GM18858 (cell line): ENCODE results near the gene HNMT.
"Not testable (repeated sequence)": the region's sequence is repeated elsewhere in the genome, so short reads cannot be mapped to it uniquely, and the experiment has no call there.

Experiments
- ATAC-seq: cut with Tn5 transposase; IDR thresholded peaks from one replicate; pipeline ENCODE4 v1.9.1; 2021; ENCODE audit not compliant: unreplicated experiment

The HNMT gene

DNA sequence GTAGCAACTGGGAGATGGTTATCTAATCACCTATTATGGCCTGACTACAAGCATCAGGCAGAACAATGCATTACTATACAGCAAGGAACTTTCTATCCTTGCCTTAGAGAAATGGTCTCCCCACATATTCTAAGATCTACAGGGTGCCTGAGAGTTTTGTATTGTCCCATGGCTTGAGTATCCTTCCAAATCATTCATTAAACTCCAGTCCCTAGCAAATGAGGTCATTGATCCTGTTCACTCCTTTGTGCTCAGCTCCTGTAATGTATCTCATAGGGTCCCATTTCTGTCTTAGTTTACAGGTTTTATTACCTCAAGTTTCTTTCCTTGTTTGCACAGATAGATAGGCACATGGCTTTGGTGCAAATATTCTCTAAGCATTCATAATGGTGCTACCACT lies 9.0 kb downstream of the HNMT start:
- no peak for ATAC-seq

DNA sequence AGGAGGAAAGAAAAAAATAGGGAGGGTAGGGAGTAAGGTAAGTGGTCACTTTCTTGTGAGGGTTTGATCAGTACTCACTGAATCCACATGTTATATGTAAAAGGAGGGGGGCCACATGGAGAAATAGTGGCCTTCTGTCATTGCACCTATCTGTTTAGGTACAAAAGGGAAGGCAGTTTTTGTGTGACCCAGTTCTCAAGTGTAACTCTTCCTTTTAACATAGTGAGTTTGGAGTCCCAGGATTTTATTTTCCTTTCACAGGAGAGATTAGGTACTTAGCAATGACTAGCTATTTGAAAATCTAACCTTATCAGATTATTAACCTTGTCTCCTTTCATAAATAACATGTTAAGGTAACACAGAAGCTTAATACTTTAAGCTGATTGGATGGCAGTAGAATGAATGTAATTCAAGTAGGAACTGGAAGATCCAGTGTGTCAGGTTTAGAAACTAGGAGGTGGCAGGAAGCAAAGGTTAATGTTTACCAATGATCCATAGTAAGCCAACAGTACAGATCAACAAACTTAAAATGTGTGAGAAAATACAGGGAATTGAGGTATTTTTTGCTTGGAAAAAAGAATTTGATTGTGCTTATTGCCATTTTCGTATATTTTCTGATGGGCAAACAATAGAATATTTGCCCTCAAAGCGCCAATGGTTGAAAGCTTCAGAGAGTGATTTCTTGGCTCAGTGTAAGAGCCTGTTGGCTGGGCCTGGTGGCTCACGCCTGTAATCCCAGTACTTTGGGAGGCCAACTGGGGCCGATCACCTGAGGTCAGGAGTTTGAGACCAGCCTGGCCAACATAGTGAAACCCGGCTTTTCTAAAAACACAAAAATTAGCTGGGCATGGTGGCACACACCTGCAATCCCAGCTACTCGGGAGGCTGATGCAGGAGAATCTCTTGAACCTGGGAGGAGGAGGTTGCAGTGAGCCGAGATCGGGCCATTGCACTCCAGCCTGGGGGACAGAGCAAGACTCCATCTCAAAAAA lies 11.3 kb downstream of the HNMT start:
- ATAC-seq = no peak

DNA sequence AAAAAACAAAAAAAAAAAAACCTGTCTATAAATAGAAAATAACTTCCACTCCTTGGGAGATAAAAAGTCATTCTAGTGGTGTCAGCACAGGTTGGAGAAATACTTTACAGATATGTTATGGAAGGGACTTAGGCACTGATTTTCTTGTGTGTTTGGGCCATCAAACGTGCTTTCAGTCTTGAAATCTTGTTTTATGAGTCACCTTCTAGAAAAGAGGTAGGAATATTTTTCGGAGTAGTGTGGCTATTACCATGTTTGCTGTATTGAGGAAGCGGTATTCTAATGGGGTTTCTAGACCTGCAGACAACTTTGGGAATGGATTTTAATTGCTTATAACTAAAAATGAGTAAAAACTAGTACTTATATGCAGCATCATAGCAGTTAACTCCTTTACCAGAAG lies 12.0 kb downstream of the HNMT start:
- ATAC-seq = no peak

DNA sequence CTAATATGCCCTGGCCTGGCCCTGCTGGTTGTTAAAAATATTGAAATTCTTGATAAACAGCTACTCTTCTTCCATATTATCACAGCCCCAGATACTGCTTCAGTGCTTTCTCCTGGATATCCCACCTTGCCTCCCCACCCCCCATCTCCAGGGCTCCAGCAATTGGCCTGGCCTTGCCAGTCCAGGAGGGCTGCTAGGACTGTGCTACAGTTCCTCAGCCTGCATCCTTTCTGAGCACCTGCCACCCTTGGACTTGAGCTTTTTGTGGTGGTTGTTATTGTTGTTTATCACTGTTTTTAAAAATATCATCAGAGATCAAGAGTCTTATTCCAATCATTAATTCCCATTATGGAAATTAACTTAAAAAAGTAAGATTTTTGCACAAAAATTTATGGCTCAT lies 13.5 kb downstream of the HNMT start:
- no peak for ATAC-seq

DNA sequence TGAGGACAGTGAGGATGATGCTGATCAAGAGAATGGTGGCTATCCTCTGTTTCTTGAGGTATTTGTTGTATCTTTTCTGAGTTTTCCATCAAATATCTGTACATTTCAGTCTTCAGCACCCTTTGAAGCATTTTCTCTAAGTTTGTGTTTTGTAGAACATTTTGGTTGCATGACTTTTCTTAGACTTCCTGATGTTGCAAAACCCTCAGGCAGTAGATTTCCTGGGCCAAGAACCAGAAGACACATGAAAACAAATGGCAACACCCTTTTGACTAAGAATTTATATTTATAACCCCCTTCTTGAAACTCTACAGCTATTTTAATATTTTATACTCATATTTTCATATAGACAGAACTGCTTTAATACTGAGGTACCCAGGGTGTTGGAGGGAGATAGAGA lies 16.2 kb downstream of the HNMT start:
- ATAC-seq = no peak

DNA sequence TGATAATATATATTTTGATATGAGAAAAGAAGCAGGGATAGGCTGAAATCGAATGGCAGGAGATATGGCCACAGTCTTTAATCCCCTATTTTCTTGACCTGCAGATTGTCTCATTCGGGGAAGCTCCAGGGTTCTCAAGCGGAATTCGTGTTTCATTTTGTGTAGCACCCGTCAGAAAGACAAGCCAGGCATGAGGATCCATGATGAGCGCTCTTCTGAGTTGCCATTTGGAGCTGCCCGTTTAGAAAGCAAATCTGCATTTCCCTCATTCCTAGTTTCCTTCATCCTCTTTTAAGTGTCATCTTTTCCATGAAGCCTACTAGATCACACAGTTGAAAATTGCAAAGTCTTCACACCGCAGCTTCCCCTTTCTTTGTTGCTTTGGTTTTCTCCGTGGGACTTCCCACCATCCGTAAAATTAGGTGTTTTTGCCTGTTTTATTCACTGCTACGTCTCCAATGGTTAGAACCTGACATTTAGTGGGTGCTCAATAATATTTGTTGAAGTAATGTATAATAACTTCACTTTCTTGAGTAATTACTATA lies 16.9 kb downstream of the HNMT start:
- ATAC-seq = no peak

DNA sequence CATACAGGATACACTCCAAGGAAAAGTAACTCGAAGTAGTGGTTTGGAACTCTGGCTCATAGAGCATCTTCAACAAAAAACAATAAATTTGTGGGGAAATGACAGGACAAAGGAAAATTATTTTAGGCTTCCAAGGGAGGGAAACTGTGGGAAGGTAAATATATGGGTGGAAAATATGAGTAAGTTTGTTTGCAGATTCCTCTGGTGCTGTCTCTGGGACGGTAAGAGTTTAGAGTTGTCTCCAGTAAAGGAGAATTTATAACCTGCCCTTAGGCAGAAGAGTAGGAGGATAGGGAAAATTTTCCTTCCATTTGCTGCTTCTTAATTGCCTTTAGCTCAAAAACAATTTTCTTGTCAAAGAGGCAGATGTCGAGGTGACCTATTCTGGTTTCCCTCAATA lies 19.3 kb downstream of the HNMT start:
- no peak for ATAC-seq

DNA sequence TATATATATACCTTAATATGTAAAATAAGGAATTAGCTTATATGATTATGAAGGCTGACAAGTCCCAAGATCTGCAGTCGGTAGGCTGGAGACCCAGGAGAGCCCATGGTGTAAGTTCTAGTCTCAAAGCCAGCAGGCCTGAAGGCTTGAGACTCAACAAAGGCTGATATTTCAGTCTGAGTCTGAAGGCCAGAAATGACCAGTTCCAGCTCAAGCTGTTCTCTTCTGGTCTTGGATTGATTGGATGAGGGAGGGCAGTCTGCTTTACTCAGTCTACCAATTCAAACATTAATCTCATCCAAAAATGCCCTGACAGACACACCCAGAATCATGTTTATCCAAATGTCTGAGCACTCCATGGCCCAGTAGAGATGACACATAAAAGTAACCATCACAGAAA lies 22.0 kb downstream of the HNMT start:
- no peak for ATAC-seq

DNA sequence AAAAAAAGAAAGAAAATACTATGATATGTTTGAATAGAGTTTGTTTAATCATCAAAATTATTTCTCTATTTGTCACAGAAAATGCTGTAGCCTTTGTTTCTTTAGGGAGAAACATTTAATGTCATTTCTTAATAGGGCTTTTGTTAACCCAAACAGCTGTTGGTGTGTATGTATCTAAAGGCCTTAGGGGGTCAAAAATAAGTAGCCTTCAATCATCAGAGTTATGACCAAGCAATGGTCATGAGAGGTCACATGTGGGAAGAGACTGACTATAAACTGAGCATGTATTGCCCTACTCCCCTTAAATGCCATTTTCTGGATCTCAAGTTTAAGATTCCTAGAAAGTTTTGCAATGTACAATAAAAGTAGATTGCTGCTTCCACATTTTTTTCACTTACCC lies 22.7 kb downstream of the HNMT start:
- ATAC-seq = no peak

DNA sequence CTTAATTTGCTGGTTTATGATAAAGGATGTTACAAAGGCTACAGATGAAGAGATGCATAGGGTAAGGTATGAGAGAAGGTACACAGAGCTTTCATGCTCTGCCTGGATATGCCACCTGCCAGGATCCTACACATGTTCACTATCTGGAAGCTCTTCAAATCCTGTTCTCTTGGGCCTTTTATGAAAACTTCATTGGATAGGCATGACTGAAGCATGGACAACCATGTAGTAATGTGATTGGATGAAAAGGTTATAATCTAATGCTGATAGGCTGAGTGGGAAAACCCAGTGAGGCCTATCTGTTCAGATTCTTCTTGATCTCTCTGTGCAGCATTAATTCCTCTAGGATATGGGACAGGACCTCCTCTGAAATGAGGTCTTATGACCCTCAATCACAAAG lies 26.8 kb downstream of the HNMT start:
- ATAC-seq = no peak

DNA sequence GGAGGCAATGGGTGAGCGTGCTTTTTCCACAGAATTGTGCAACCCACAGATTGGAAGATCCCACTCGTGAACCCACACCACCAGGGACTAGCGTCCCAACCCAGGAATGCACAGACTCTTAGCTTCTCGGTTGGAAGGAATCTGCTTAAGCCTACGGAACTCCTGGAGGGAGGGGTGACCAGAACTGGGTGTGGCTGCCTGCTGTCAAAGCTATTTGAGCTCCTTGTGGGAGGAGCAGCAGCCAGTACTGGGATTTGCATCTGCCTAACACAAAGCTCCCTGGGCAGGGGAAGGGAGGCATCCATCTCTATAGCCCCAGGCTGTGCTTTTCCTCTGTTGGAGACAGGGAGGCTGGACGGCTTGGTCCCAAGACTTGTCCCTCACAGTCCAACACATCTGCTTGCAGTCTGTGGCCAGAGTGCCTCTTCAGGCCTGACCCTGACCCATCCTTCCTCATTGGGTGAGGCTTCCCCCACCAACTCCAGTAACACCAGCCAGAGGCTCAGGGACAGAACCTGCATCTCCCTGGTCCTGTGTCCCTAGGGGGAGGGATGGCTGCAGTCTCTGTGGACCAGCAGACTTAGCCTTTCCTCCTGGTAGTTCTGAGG lies 27.9 kb downstream of the HNMT start:
- ATAC-seq = no peak

DNA sequence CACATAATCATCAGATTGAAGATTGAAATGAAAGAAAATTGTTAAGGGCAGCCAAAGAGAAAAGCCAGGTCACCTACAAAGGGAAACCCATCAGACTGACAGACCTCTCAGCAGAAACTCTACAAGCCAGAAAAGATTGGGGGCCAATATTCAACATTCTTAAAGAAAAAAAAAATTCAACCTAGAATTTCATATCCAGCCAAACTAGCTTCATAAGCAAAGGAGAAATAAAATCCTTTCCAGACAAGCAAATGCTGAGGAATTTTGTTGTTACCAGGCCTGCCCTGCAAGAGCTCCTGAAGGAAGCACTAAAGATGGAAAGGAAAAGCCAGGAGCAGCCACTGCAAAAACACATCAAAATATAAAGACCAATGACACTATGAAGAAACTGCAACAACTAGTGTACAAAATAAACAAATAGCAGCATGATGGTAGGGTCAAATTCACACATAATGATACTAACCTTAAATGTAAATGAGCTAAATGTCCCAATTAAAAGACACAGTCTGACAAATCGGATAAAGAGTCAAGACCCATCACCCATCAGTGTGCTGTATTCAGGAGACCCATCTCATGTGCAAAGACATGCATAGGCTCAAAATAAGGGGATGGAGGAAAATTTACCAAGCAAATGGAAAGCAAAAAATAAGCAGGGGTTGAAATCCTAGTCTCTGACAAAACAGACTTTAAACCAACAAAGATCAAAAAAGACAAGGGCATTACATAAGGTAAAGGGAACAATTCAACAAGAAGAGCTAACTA lies 29.6 kb downstream of the HNMT start:
- not testable (repeated sequence) for ATAC-seq

DNA sequence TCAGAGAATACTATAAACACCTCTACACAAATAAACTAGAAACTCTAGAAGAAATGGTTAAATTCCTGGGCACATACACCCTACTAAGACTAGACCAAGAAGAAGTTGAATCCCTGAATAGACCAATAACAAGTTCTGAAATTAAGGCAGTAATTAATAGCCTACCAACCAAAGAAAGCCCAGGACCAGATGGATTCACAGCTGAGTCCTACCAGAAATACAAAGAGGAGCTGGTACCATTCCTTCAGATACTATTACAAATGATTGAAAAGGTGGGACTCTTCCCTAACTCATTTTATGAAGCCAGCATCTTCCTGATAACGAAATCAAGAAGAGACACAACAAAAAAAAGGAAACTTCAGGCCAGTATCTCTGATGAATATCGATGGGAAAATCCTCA lies 31.1 kb downstream of the HNMT start:
- ATAC-seq = not testable (repeated sequence)

DNA sequence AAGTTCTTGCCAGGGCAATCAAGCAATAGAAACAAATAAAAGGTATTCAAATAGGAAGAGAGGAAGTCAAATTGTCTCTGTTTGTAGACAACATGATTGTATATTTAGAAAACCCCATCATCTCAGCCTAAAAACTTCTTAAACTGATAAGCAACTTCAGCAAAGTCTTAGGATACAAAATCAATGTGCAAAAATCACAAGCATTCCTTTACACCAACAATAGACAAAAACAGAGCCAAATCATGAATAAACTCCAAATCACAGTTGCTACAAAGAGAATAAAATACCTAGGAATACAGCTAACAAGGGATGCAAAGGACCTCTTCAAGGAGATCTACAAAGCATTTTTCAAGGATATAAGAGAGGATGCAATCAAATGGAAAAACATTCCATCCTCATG lies 31.9 kb downstream of the HNMT start:
- ATAC-seq = not testable (repeated sequence)

DNA sequence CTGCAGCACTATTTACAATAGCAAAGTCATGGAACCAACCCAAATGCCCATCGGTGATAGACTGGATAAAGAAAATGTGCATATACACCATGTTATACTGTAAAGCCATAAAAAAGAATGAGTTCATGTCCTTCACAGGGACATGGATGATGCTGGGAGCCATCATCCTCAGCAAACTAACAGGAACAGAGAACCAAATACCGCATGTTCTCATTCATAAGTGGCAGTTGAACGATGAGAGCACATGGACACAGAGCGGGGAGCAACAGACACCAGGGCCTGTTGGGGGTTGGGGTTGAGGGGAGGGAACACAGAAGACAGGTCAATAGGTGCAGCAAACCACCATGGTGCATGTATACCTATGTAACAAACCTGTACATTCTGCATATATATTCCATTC lies 33.5 kb downstream of the HNMT start:
- no peak for ATAC-seq

DNA sequence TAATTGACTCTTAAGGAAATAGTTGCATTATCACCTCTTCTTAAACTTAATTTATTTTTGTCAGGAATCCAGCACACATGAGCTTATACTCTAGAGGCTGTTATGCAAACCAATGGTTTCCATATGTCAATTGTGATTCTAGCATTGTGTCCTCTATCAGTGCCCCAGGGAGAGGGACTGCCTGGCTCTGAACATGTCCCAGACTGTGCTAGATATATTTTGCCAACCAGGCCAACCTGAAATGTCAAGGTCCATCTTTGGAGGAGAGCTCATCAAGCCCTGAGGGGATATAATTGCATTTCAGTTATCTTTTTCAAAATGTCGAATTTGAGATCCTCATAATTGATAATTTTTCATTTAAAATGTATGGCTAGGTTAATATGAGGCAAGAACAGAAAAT lies 34.2 kb downstream of the HNMT start:
- ATAC-seq = no peak

DNA sequence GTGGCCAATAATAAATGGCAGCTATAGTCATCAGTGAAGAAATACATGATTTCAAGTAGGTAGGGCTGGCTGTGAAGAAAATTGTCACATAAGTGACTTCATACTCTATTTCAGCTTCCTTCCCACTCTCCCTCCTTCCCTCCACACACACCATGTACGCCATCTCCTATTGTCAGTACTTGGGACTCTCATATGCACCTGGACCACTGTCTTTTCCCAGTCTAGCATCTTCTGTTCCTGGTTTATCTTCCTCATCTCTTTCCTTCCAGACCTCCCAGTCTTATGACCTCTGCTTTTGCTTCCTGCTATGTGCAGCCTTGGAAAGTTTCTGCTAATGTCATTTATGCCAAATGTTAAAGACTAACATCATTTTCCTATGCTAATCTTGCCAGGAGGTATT lies 35.0 kb downstream of the HNMT start:
- ATAC-seq = no peak

DNA sequence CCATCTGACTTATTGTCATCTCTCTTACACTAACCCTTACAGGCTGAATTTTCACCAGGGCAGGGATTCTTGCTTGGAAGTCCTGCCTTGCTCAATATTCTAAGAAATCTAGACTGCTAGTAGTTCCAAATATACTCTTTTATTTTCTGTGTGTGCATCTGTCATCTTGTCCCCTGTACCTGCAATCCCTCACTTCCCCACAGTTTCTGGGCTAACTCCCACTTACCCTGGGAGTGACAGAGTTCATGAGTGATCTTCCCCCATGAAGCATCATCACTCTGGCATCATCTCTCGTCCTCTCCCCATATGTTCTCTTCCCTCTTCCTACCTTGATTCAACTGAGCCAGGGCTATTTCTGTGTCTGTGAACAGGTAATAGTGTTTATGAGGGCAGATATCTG lies 35.7 kb downstream of the HNMT start:
- no peak for ATAC-seq

DNA sequence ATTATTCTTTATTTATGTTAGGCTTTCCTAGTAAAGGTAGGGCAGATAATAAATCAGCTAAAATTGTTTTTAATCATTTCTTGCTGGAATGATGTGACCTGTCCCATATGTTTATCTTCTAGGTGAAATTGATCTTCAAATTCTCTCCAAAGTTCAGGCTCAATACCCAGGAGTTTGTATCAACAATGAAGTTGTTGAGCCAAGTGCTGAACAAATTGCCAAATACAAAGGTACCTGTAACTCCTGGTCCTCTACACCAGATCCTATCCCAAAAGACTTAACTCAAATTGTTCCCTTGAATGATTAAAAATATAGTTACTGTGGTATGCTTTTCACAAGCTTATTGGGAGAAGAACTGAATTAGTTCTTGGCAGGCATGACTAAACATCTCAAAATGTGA lies 36.5 kb downstream of the HNMT start:
- ATAC-seq = no peak

DNA sequence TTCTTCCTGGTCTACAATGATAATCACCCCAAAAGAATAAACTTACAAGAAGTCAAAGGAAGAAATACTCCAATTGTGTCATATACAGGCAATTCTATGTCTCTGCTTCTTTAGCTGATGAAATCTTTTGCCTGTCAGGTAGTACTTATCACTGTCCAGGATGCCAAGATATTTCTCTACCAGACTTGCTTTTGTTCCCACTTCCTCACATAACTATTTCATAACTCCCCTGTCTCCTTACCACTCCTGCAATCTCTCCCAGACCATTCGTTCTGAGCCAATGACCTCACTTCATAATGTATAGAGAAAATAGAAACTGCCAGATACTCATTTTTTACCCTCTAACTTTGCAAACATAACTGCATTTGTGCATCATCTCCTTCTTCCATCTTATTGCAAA lies 39.1 kb downstream of the HNMT start:
- no peak for ATAC-seq

DNA sequence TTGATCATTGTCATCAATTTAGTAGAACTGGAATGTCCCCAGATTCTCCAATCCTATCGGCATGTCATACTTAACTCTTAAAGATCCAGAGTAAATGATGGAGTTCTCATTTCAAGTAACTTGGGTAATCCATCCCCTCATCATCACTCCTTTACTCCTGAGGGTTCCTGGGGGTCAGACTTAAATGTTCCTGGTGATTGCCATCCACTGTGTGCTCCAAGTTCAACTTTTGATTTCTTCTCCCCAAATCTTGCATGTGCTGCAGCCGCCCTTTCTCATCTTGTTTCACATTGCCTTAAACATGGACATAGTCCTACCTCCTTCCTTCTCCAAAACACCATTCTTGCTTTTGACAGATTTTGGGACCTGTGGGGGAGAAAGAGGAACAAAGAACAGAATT lies 43.2 kb downstream of the HNMT start:
- ATAC-seq = no peak

DNA sequence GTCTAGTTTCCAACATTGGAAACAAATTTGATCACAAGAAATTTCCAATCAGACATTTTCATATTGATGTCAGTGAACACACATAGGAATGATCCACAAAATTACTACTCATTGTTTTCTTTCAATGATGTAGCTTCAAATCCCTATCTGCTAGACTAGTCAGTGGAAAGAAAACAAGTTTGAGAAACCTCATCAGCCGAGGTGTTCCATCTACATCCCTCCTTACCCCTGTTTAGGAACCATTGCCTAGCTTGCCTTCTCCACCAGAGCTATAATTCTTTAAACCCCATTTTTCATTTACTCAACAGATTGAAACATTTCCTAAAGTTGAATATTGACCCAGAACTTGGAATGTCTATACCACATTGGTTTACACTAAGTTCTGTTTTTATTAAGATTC lies 45.3 kb downstream of the HNMT start:
- ATAC-seq = no peak
